K562 (cell line): ENCODE measurements around the gene KRTAP5-7.

Source experiments
- BRD4 ChIP-seq: fragments of 200-600 bp; sonication (generic); IDR thresholded peaks from 2 replicates; pipeline ENCODE4 v1.6.1; 2017; ENCODE audit warnings: inconsistent platforms
- ETV6 ChIP-seq, 3 experiments: fragments of 150-350 bp in 1 of 3; sonication (generic) in 1 of 3; formaldehyde crosslinking in 1 of 3; IDR thresholded peaks; 2 replicates each; pipeline versions ENCODE4 v1.6.1 to v1.8.0; 2014 to 2022; ENCODE audit warnings: borderline replicate concordance in 2 of 3, low read depth in 2 of 3, antibody characterized with exemption in 1 of 3, low read length in 1 of 3, mild to moderate bottlenecking in 1 of 3, missing genetic modification reagents in 1 of 3
- FIP1L1 ChIP-seq: fragments of 200-400 bp; formaldehyde crosslinking; IDR thresholded peaks from 2 replicates; pipeline ENCODE4 v1.6.1; 2018; ENCODE audit warnings: mild to moderate bottlenecking, low read depth, low read length; ENCODE audit not compliant: poor library complexity, severe bottlenecking
- FOXP4 ChIP-seq: sonication (generic); formaldehyde crosslinking; IDR thresholded peaks from 2 replicates; pipeline ENCODE4 v1.8.0; 2022; ENCODE audit warnings: mild to moderate bottlenecking, missing genetic modification reagents, borderline replicate concordance
- POLR2AphosphoS5 ChIP-seq: IDR thresholded peaks from 2 replicates; pipeline ENCODE4 v1.6.1; 2011; ENCODE audit warnings: mild to moderate bottlenecking, low read depth, low read length, moderate library complexity; ENCODE audit not compliant: control insufficient read depth, insufficient read depth
- TBL1XR1 ChIP-seq, 2 experiments: IDR thresholded peaks; 2 replicates each; pipeline ENCODE4 v1.6.1; 2012; ENCODE audit warnings: improper control_type of control experiment in 2 of 2, low read length in 2 of 2, mild to moderate bottlenecking in 1 of 2
- TEAD1 ChIP-seq, 2 experiments: fragments of 450-650 bp in 1 of 2; sonication (generic) in 1 of 2; formaldehyde crosslinking; IDR thresholded peaks; 2 replicates each; pipeline versions ENCODE4 v1.4.0 to v1.8.0; 2020 to 2022; ENCODE audit warnings: mild to moderate bottlenecking in 2 of 2, missing genetic modification reagents in 1 of 2
- TF ChIP-seq, protein P1 (sequence below), 3 experiments: IDR thresholded peaks in 2 of 3; conservative IDR thresholded peaks in 1 of 3; 2 replicates each; pipeline ENCODE4 v1.5.1; 2011 to 2012; ENCODE audit warnings: low read length in 3 of 3, mild to moderate bottlenecking in 3 of 3, control low read depth in 2 of 3, improper control_type of control experiment in 1 of 3, inconsistent platforms in 1 of 3, low read depth in 1 of 3, mixed read lengths in 1 of 3, moderate library complexity in 1 of 3; ENCODE audit not compliant: insufficient read depth in 2 of 3

GRCh38 chr11:71554996-71555395 is 27.9 kb downstream of the KRTAP5-7 start:
- TF ChIP-seq, protein P1, sequence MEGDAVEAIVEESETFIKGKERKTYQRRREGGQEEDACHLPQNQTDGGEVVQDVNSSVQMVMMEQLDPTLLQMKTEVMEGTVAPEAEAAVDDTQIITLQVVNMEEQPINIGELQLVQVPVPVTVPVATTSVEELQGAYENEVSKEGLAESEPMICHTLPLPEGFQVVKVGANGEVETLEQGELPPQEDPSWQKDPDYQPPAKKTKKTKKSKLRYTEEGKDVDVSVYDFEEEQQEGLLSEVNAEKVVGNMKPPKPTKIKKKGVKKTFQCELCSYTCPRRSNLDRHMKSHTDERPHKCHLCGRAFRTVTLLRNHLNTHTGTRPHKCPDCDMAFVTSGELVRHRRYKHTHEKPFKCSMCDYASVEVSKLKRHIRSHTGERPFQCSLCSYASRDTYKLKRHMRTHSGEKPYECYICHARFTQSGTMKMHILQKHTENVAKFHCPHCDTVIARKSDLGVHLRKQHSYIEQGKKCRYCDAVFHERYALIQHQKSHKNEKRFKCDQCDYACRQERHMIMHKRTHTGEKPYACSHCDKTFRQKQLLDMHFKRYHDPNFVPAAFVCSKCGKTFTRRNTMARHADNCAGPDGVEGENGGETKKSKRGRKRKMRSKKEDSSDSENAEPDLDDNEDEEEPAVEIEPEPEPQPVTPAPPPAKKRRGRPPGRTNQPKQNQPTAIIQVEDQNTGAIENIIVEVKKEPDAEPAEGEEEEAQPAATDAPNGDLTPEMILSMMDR (IDR thresholded peaks at IDR 0.05 in 2 of 3, conservative IDR thresholded peaks at IDR 0.05 in 1 of 3; ENCODE audit: insufficient read depth in 2 of 3, low read depth in 1 of 3, low read length in 3 of 3), result no peak
- TF ChIP-seq POLR2AphosphoS5 (no peak), ETV6 (IDR thresholded peaks at IDR 0.05; ENCODE audit: borderline replicate concordance in 1 of 2, low read depth in 2 of 2, low read length in 1 of 2) (no peak), ETV6 (CRISPR knock-in tag; IDR thresholded peaks at IDR 0.05; ENCODE audit: borderline replicate concordance) (no peak), TBL1XR1 (IDR thresholded peaks at IDR 0.05; ENCODE audit: low read length in 2 of 2) (no peak), FOXP4 (CRISPR knock-in tag) (no peak), TEAD1 (CRISPR knock-in tag; IDR thresholded peaks at IDR 0.05) (no peak), BRD4 (no peak), FIP1L1 (no peak)
